ENCODE measurements around the gene ATP9A.
"Not testable (repeated sequence)": the region's sequence is repeated elsewhere in the genome, so short reads cannot be mapped to it uniquely, and the experiment has no call there.

Gene ATP9A

GRCh38 chr20:51570739-51571459 lies 197.3 kb downstream of the ATP9A start:
- no peak for DNase-seq

GRCh38 chr20:51569815-51570738 lies 198.1 kb downstream of the ATP9A start:
- DNase-seq, result no peak

- DNase-seq, result not testable (repeated sequence)
These were observed 199.7 kb downstream of the ATP9A start for GRCh38 chr20:51568533-51568932.

- no peak for DNase-seq
These were observed 200.6 kb downstream of the ATP9A start for GRCh38 chr20:51567622-51568021.

- no peak for DNase-seq
These were observed 201.6 kb downstream of the ATP9A start for GRCh38 chr20:51566594-51566993.

- no peak for DNase-seq
These were observed 202.7 kb downstream of the ATP9A start for GRCh38 chr20:51565298-51566144.

GRCh38 chr20:51563486-51564332 lies 204.5 kb downstream of the ATP9A start:
- DNase-seq, result no peak

- DNase-seq, result no peak
These were observed 205.1 kb downstream of the ATP9A start for GRCh38 chr20:51563174-51563485.

- DNase-seq, result no peak
These were observed 205.6 kb downstream of the ATP9A start for GRCh38 chr20:51562332-51563173.

GRCh38 chr20:51562027-51562331 lies 206.2 kb downstream of the ATP9A start:
- DNase-seq, result no peak

GRCh38 chr20:51560550-51561307 lies 207.5 kb downstream of the ATP9A start:
- no peak for DNase-seq

GRCh38 chr20:51560042-51560441 lies 208.1 kb downstream of the ATP9A start:
- no peak for DNase-seq

- DNase-seq, result no peak
These were observed 213.5 kb downstream of the ATP9A start for GRCh38 chr20:51554538-51555165.

- no peak for DNase-seq
These were observed 214.2 kb downstream of the ATP9A start for GRCh38 chr20:51553897-51554486.

GRCh38 chr20:51551186-51551585 lies 217.0 kb downstream of the ATP9A start:
- no peak for DNase-seq

GRCh38 chr20:51549474-51549873 lies 218.7 kb downstream of the ATP9A start:
- DNase-seq, result no peak

- no peak for DNase-seq
These were observed 220.2 kb downstream of the ATP9A start for GRCh38 chr20:51547951-51548350.
